HS-27A (cell line): ENCODE data around the gene CATSPER4.

Experiments
- DNase-seq: peaks from one replicate; pipeline ENCODE4 v3.0.0-alpha.2; 2012; ENCODE audit warnings: low read depth, missing footprints

Gene CATSPER4

DNA sequence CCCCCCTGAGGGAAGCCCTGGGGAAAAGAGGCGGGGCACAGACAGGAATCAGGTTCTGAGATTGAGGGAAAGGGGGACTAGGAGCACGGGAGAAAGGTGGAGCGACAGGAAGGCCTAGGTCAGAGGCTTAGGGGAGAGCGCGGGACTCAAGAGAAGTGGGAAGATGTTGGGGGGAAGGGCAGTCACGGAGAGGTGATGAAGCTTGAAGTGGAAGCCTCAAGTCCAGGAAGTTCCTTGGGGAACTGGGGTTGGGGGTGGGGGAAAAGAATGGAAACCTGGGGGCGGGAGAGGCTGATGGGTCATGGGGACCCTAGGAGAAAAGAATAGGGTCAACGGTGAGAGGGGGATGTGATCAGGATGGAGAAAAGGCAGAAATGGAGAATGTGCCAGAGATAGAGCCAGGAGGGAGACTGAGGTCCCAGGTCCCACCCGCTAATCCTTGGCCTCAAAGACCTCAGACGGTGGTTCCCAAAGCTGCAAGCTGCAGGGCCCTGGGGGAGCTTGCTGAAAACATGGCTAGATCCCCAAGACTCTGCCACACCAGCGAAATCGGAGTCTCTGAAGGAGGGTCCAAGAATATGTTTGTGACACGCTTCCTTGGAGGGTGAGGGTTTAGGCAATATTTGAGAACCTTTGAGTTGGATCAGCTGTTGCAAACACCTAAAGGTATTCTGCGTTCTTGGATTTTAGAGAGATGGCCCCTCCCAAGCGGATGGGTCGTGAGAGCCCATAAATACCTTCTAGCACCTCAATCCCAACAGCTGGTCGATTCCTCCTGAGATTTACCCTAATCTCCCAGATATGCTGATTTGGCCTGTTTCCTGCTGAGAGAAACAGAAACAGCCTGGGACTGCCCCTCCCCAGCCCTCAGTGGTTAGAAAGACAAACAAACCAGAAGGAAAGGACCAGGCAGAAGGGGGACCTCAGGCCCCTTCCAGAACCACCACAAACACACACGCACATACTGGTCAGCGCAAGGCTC, 25.2 kb upstream of the CATSPER4 start:
- DNase-seq = no peak

DNA sequence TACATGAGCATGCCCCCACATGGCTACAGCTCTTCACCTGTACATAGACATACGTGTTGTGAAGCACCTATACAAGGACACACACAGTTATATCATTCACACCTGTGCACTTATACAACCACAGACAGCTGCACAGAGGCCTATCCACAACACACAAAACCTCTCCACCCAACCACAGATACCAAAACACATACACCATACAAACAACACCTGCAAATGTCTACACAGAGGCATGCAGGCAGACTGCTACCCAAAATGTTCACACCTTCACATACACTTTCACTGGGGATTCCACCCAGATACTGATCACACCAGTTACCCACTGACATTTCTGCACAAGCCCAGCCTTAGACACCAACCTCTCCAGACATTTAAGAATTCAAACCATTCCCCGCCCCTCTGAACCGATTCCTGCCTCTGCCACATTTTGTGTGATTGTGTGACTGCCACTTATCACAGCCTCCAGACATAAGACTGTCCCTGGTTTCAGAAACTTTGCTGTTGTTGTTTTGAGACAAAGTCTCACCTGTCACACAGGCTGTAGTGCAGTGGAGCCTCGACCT, 23.6 kb upstream of the CATSPER4 start:
- no peak for DNase-seq

DNA sequence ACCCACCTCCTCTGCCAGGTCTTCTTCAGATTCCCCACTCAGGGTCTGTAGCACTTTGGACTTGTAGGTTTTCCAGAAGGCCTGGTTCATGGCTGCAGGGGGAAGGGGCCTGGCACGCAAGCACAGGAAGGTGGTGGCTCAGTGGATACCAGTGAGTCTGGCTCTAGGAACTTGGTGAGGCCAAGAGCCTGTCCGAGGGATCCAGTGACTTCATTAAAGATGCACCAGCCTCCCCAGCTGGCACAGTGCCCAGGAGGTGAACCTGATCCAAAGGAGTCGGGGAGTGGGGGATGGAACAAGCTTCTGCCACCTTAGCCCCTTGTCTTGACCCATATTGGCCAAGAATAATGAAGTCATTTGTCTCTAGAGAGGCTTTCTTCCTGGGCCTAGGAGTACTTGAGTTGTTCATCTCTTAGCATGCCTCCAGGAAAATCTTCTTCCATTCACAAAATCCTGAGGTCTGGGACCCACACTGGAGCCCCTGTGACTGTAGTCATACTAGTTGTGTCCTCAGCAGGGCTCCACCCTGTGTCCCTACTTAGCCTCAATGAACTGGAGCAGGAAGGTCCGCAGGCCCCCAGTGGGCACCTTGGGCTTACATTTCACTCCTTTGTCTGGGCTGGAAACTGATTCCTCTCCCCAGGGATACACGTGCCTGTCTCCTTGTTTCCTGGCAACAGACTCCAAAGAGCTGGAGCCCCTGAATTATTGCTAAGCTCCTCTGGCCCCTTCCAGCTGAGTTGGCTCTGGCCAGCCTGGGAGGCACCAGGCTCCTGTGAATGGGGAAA, 21.8 kb upstream of the CATSPER4 start, which contains the start of gene C1orf232:
Gene C1orf232 (minus strand): TSS at position 554 of the 788 bp plus-strand sequence. CDS start 464 bp downstream, at position 90.
- no peak for DNase-seq

DNA sequence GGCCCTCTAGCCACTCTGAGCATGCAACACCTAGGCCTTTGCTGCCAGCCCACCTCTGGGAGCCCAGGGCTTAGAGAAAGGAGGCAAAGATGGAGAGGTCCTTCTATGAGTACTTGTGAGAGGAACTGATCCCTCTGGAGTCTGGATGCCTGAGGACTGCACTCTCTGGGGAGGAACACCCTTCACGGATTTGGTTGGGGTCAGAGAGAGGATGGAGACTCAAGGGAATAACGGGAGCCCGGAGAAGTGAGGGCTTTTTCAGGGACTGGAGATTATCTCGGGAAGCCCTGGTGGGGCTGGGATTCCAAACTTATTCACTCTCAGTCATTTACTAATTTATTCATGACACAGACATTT, 21.2 kb upstream of the CATSPER4 start:
- DNase-seq = no peak

DNA sequence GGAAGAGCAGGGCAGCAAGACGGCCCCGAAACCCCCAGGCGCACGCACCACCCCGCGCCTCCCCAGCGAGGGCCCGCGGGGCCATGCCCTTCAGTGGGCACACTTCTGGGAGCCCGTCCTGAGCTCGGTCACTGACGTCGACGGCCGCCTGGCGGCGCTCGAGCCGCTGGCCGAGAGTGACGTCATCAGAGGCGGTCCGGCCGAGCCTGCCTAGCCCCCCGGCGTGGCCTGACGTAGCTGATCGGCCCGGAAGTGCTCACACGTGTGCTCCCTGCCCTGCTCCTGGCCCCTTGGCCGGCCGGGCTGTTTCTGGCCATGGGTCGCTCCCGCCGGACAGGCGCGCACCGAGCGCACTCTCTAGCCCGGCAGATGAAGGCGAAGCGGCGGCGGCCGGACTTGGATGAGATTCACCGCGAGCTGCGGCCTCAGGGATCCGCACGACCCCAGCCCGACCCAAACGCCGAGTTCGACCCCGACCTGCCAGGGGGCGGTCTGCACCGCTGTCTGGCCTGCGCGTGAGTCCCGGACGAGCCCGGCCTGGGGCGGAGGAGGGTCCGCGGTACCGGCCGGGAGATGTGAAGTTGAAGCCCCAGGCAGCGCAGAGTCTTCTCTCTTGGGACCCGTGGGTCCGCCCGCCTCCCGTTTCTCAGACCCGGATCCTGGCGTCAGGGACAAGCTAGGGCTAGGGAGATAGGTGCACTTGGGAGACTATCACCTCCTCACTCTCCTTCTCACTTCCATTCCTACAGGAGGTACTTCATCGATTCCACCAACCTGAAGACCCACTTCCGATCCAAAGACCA, 20.5 kb upstream of the CATSPER4 start, which contains the start of gene ZNF593:
Gene ZNF593 (plus strand): TSS at position 240 of the 803 bp plus-strand sequence. CDS start 76 bp downstream, at position 316.
- DNase-seq = peak; percentile 62

DNA sequence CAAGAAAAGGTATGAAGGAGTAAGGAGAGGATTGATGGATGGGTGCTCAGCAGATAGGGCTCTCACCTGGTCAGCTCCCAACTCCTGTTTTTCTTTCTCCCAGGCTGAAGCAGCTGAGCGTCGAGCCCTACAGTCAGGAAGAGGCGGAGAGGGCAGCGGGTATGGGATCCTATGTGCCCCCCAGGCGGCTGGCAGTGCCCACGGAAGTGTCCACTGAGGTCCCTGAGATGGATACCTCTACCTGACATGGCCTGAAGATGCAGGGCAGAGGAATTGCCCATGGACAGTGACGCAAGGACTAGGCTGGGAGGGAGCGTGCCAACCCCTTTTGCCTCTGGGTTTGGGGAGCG, 20.0 kb upstream of the CATSPER4 start:
- DNase-seq = no peak

DNA sequence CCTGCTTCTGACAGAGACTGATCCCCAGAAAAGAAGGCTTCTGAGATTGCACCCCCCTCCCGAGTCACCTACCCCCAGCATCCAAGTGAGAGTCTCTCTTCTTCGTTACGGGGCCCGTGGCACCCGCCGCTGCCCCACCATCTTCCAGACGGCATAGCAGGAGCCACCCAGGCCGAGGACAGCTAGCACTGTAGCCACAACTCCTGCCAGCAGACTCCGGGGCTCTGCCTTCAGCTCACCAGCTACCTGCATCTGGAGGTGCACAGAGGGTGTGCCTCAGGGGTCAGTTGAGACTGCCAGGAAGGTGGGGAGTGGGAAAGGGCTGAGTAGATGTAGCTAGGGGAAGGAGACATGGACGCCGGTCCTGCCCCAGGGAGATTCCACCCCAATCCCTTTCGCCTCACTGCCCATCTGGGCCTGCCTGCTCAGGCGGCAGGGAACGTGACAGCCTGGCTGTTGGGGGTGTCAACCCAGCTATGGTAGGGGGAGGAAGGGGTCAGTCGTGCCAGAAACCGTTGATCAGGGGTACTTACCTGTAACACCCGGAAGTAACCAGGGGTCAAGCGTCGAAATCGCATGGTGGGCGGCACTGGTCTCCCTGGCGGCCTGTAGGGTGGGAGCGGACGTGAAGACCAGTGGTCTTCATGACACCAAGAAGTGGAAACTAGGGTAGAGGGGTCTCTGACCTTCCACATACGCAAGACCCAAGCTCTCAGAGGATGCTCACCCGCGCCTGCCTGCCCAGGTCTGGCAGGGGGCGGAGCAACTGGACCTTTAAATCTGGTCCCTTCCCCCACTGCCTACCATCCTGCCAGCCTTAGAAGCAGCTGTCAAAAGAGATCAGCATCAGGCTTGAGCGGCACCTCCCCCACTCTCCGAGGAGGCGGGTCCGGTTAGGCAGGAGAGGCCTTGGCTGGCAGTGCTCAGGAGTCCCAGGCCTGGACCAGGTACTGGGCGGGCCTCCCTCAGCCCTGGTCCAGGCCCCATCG, 19.0 kb upstream of the CATSPER4 start, which contains the start of gene ZNF593OS:
Gene ZNF593OS (minus strand): TSS at position 749 of the 989 bp plus-strand sequence. CDS start 171 bp downstream, at position 578.
- no peak for DNase-seq

DNA sequence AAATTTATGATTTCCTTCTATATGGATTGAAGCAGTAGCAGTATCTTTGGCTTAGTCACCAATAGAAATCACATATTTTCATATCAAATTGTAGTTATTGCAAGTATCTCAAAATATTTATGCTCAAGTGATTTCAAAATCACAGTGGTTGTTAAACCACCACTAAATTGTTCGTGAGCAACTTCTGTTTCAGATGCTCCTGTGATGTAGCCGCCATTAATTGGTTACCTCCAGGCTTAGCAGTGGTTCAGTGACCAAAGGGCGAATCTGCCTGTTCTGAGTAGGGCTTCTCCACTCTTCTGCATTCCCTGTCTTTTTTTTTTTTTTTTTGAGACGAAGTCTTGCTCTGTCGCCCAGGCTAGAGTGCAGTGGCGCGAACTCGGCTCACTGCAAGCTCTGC, 15.1 kb upstream of the CATSPER4 start:
- no peak for DNase-seq

DNA sequence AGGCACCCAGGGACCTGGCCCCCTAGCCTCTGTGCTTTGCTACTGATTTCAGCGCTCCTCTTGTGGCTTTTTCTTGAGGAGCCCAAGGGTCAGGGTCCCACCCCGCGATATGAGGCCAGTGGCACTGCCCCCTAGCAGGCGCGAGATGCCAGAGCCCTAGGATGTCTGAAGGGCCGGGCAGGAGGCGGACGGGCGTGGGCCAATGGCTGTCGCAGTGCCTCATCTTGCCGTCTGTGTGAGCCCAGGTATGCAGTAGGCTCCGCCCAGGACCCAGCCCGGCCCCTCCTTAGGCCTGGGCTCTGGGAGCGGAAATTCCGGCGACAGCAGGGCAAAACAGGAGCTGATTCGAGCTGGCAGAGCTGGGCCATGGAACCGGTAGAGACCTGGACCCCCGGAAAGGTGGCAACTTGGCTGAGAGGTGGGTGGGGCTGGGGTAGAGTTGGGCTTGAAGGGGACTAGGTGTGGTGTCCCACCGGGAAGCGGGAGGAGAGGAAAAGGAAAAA, 13.2 kb upstream of the CATSPER4 start, which contains the start of gene CNKSR1:
Gene CNKSR1 (plus strand): TSS at position 310 of the 503 bp plus-strand sequence. CDS start 57 bp downstream, at position 367.
- DNase-seq = no peak

DNA sequence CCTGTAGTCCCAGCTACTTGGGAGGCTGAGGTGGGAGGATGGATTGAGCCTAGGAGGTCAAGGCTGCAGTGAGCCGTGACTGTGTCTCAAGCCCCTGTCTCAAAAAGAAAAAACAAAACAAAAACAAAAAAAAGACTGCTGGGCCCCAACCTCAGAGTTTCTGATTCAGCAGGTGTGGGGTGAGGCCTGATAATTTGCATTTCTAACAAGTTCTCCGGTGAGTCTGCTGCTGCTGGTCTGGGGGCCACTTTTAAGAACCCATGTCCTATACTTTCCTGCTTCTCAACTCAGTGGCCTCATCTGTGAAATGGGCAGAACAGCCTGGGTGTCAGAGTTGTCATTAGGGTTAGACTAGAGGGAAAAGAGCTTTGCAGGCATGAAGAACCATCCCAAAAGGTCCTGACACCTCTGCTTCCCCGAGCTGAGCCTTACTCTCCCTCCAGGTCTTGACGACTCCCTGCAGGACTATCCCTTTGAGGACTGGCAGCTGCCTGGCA, 10.3 kb upstream of the CATSPER4 start:
- no peak for DNase-seq

DNA sequence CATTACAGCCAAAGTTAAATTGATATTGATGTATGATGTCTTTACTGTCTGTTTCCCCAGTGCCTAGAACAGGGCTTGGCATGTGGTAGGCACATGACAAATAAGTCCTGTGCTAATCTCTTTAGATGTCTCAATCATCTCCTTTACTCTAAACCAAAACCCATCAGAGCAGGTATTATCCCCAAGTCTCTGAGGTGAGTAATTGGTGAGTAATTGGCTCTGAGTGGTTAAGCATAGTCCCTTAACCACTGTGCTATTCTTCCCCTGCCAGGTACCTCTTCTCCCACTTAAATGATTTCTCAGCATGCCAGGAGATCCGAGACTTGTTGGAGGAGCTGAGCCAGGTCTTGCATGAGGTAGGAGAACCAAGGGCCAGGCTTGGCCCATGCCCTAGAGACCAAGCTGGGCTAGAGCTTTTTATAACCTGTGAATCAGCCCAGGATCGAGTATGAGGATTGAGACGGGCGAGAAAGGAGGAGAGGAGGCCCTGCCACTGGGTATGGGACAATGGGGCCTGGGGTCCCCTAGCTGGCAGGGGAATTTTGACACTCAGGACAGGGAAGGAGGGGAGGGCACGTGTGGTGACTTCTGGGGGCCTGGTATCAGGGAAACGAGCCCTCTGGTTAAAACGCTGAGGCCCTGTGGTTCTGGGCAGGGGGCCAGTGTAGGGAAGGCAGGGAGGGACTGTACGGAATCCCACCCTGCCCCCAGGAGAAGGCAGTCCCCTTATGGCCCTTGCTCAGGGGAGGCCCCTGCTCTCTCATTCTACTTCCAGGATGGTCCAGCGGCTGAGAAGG, 8.6 kb upstream of the CATSPER4 start:
- no peak for DNase-seq

DNA sequence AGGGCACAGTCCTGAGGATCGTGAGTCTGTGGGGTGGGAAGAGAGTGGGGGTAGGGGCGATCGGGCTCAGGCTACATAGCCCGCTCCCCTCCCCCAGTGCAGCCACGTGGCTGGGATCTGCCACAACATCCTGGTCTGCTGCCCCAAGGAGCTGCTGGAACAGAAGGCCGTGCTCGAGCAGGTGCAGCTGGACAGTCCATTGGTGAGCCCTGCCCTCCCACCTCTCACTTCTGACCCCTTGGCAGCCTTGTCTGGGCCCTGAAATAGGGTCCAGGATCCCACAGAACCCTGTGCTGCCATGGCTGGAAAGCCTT, 8.1 kb upstream of the CATSPER4 start:
- DNase-seq = no peak

DNA sequence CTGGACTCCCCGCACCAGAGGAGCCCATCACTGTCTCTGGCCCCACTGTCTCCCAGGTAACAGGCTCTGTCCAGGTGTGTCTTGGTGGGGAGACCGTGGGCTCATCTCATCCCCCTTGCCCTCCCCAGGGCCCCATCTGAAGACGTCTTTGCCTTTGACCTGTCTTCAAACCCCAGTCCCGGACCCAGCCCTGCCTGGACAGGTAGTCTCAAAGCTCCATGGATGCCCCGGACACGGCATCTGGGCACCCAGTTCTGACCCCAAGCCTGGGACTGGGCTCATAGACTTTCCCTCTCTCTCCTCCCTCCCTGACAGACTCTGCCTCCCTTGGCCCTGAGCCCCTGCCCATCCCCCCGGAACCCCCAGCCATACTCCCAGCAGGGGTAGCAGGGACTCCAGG, 6.3 kb upstream of the CATSPER4 start:
- DNase-seq = no peak

DNA sequence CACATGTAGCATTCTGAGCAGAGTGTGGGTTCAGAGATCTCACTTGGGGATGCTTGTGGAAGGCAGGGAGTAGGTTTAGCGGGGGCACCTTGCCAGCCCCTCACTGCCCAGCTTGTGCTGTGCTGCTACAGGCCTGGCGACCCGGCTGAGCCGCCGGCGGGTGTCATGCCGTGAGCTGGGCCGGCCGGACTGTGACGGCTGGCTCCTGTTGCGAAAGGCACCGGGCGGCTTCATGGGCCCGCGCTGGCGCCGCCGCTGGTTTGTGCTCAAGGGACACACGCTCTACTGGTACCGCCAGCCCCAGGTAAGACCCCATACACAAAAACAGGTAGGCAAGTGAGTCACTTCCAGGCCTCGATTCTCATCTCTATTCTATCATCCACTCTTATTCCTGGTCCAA, 5.5 kb upstream of the CATSPER4 start:
- DNase-seq = no peak

DNA sequence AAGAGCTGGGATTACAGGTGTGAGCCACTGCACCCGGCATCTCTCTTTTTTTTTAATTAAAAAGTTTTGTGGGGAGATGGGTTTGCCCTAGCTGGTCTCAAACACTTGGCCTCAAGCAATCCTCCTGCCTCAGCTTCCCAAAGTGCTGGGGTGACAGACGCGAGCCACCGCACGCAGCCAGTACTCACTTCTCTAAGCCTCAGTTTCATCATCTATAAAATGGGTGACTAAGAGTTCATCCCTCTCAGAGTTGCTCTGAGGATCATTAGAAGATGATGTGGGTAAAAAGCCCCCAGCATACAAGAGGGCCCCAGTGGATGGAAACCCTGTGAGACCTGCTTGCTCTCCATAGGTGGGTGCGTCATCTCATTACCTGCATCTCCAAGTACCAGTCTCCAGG, 2.5 kb upstream of the CATSPER4 start:
- no peak for DNase-seq

DNA sequence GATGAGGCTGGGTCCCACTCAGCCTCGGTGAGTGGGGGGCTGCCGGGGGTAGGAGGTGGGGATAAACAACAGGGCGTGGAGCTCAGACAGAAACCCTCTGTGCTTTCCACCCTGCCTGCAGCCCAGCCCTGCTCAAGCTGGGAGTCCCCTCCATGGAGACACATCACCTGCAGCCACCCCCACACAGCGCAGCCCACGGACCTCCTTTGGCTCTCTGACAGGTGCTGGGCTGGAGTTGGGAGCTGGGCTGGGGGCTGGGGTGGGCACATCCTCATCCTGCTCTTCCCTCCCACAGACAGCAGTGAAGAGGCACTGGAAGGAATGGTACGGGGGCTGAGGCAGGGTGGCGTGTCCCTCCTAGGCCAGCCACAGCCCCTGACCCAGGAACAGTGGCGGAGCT, 1.9 kb upstream of the CATSPER4 start:
- DNase-seq = no peak

DNA sequence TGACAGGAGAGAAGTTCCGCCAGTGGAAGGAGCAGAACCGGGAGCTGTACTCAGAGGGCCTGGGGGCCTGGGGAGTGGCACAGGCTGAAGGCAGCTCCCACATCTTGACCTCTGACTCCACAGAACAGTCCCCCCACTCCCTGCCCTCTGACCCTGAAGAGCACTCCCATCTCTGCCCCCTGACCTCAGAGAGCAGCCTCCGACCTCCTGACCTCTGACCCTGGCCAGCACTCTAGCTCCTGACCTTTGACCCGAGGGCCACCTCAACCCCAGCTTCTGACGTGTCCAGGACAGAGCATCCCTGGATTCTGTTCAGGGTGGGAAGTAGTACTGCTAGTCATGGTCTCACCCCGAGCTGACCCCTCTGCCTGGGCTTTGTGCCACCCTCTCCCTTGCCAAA, 1.1 kb upstream of the CATSPER4 start:
- DNase-seq = no peak

DNA sequence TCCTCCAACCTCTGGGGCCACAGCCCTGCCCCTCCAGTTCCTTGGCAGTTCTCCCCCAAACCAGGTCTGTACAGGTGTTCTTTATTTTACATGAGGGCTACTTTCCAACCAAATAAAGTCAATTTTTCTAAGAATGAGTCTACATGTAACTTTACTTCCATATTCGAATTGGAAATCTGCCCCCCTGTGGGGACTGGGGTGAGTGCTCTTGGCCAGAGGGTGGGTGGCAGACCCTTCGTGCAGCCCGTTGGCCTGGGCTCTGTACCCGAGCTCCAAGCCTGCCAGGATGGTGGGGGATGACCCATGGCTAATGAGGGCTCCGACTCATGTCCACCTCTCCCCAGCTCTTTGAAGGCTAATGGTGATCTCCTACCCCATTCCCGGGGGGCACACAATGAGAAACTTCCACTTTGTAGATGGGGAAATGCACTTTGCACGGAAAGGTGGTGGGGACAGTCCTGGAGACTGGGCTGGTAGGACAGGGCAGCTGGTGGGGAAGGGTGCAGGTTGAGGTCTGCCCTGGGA, 589 bp upstream of the CATSPER4 start:
- no peak for DNase-seq

DNA sequence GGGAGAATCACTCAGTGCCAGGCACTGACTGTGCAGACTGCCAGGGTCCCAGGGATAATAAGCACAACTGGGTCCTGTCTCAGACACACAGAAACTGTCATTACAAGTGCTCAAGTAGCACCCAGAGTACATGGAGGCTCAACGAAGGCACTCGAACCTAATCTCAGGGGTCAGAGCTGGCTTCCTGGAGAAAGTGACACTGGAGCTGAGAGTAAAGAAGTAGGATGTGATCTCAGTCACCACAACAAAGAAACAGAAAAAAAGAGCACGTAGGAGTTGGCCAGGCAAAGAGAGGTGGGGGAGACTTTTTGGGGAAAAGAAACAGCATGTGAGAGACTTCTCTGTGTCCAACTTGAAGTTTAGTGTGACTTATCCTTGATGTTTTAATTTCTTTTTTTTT, 1.3 kb downstream of the CATSPER4 start:
- DNase-seq = no peak
